HG02973 (cell line): ENCODE results near the gene IL17RC.
"Not testable (repeated sequence)": the region's sequence is repeated elsewhere in the genome, so short reads cannot be mapped to it uniquely, and the experiment has no call there.

ENCODE experiments used
- ATAC-seq: cut with Tn5 transposase; IDR thresholded peaks from one replicate; pipeline ENCODE4 v1.9.1; 2021; ENCODE audit warnings: moderate library complexity; ENCODE audit not compliant: unreplicated experiment

The IL17RC gene

GRCh38 chr3:9916734-9917680 lies at the start of gene IL17RC:
IL17RC (plus strand) TSS chr3:9917098; CDS start chr3:9917316, 218 bp downstream.
- no peak for ATAC-seq

GRCh38 chr3:9867106-9867505 lies 49.8 kb upstream of the IL17RC start:
- no peak for ATAC-seq

GRCh38 chr3:9869955-9870354 lies 46.9 kb upstream of the IL17RC start:
- ATAC-seq = no peak

GRCh38 chr3:9870978-9871377 lies 45.9 kb upstream of the IL17RC start:
- no peak for ATAC-seq

GRCh38 chr3:9872067-9872466 lies 44.8 kb upstream of the IL17RC start:
- ATAC-seq = not testable (repeated sequence)

GRCh38 chr3:9875448-9875847 lies 41.5 kb upstream of the IL17RC start:
- ATAC-seq = no peak

- ATAC-seq = not testable (repeated sequence)
Measured at GRCh38 chr3:9876255-9876654, 40.6 kb upstream of the IL17RC start.

GRCh38 chr3:9876991-9877390 lies 39.9 kb upstream of the IL17RC start:
- ATAC-seq = no peak

GRCh38 chr3:9878700-9879099 lies 38.2 kb upstream of the IL17RC start:
- ATAC-seq = no peak

- ATAC-seq = no peak
Measured at GRCh38 chr3:9879830-9880549, 36.9 kb upstream of the IL17RC start, which contains the start of gene CIDEC. CIDEC (minus strand) TSS chr3:9880253; CDS start chr3:9878486, 1,767 bp downstream.

GRCh38 chr3:9881441-9881840 lies 35.5 kb upstream of the IL17RC start:
- no peak for ATAC-seq

- no peak for ATAC-seq
Measured at GRCh38 chr3:9883706-9884554, 33.0 kb upstream of the IL17RC start.

GRCh38 chr3:9884555-9885165 lies 32.2 kb upstream of the IL17RC start:
- no peak for ATAC-seq

GRCh38 chr3:9886328-9886727 lies 30.6 kb upstream of the IL17RC start:
- ATAC-seq = no peak

- no peak for ATAC-seq
Measured at GRCh38 chr3:9887480-9887879, 29.4 kb upstream of the IL17RC start.

- no peak for ATAC-seq
Measured at GRCh38 chr3:9888540-9888939, 28.4 kb upstream of the IL17RC start.

- ATAC-seq = no peak
Measured at GRCh38 chr3:9889405-9889804, 27.5 kb upstream of the IL17RC start.

GRCh38 chr3:9890249-9891071 lies 26.4 kb upstream of the IL17RC start, which contains the start of gene JAGN1:
JAGN1 (plus strand) TSS chr3:9890610; CDS start chr3:9890723, 113 bp downstream.
- ATAC-seq = peak; percentile 75

- no peak for ATAC-seq
Measured at GRCh38 chr3:9891072-9891622, 25.8 kb upstream of the IL17RC start.
